ENCODE measurements around the gene PHYHD1. TPM values are rescaled to one million over a fixed set of nuclear protein-coding genes. Genes with fewer than 3 reads are reported as not detected.
"Not testable (repeated sequence)": the region's sequence is repeated elsewhere in the genome, so short reads cannot be mapped to it uniquely, and the experiment has no call there.

PHYHD1 gene
- total RNA-seq, 1 donor from 2014 or later = 2.7 TPM

DNA sequence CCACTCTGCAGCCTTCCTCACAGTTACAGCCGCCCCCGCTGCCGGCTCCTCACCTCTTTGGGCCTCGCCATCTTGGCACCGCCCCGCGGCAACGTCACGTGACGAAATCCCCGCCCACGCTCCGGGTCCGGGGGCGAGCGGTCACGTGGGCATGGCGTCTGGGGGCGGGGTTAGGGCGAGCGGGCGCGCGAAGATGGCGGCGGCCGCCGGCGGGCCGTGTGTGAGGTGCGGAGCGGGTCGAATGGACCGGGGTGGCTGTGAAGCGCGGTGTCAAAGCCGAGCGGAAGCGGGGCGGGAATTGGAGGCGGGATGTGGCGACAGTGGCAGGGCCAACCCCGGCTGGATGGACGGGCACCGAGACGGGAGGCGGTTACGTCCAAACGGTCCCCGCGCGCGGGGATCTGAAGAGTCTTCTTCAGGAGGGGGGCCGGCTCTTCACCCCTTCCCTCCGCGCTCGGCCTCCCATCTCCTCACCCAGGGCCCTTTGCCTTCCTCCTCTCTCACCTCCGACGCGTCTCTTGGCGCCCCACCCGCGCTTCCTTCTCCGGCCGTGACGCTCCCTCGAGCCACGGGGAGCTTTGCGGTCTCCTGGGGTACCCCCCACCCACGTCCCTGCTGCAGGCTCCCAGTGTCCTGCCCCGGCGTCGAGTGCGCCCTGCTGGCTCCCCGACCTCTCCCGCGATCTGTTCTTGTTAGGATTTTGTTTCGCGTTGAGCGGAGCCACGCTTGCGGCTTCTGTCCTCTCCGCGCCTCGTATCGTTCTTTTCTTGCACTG is 26.9 kb downstream of the PHYHD1 start, which contains the start of the genes DOLK and NUP188:
Gene DOLK, minus strand, starts transcription at position 77 of the 775 bp plus-strand sequence. CDS start 300 bp downstream, outside the sequence.
Gene NUP188, plus strand, starts transcription at position 173 of the 775 bp plus-strand sequence. Its CDS starts 21 bp downstream, at position 194.
- intact Hi-C loops (cut with micrococcal nuclease) = loop anchor here (1.0 to 5.0 kb wide), 19 partner anchors 19 to 880 kb away; partner anchors contain the start of genes CRAT, DOLPP1, DYNC2I2 and ENDOG

DNA sequence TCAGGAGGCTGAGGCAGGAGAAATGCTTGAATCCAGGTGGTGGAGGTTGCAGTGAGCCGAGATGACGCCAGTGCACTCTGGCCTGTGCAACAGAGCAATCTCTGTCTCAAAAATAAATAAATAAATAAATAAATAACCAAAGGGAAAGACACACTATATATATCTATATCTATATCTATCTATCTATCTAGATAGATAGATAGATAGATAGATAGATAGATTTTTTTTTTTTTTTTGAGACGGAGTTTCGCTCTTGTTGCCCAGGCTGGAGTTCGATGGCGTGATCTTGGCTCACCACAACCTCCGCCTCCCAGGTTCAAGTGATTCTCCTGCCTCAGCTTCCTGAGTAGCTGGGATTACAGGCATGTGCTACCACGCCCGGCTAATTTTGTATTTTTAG is 40.6 kb downstream of the PHYHD1 start:
- intact Hi-C loops (cut with micrococcal nuclease) = not testable (repeated sequence)

DNA sequence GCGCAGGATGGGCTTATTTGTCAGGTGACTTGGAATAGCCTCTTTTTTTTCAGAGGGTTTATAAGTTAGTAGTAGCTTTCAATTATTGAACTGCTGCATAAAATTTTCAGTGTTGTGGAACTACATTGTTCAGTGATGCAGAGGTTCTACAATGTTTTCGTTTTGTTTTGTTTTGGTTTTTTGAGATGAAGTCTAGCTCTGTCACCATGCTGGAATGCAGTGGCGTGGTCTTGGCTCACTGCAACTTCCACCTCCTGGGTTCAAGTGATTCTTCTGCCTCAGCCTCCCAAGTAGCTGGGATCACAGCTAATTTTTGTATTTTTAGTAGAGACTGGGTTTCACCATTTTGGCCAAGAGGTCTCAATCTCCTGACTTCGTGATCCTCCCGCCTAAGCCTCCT is 48.7 kb downstream of the PHYHD1 start:
- intact Hi-C loops (cut with micrococcal nuclease) = no loop called here

DNA sequence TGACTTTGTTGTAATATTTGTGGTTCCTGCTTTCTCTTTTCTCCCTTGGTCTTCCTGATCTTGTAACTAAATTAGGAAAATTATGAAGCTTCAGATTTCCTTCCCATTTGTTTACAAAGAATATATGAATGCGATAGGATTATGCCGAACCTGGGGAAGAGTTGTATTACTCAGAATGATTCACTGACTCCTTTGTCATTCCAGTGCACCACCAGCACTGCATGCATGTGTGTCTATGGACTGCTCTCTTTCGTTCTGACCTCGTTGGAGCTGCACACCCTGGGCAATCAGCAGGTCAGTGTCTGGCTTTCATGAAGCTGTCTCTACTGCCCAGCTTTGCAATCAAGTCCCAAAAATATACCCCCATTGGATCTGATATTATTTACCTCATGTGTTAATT is 52.2 kb downstream of the PHYHD1 start:
- intact Hi-C loops (cut with micrococcal nuclease) = no loop called here

DNA sequence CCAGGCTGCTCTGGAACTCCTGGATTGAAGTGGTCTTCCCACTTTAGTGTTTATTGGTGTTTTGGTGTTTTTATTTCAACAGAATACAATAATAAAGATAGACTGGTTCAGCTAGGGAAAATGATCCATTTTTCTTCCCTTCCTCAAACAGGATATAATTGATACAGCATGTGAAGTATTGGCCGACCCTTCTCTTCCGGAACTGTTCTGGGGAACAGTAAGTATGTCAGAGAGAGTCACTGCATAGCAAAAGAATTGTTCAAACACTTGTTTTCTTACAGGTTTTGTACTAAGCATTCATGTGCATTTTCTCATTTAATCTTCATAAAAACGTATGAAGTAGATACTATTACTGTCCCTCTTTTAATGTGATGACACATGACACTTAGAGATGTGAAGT is 58.3 kb downstream of the PHYHD1 start:
- intact Hi-C loops (cut with micrococcal nuclease) = no loop called here

DNA sequence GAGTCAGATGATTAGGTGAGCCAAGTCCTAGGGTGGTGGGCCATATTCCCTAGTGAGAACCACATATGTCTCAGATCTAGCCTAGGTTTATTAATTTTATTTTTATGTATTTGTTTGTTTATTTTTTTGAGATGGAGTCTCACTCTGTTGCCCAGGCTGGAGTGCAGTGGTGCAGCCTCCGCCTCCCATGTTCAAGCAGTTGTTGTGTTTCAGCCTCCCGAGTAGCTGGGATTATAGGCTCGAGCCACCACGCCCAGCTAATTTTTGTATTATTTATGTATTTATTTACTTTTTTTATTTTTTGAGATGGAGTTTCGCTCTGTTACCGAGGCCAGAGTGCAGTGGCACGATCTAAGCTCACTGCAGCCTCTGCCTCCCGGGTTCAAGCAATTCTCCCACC is 62.8 kb downstream of the PHYHD1 start:
- intact Hi-C loops (cut with micrococcal nuclease) = no loop called here

DNA sequence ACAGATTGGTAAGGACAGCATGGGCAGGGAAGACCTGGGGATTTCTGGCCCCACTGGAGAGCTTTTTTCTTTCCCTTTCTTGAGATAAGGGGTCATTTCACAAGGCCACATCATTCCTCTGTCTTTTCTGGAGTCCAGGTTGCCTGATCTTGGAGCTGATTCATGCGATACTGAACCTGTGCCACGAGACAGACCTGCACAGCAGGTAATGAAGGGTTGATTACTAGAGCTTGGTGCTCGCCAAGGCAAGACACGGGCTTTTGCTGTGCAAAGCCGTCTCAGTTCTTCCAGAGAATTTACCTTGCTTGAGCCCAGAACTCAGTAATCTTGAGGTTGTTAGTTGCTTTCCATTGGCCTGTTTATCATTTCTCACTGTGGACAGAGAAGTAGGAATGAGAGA is 65.9 kb downstream of the PHYHD1 start:
- intact Hi-C loops (cut with micrococcal nuclease) = no loop called here

DNA sequence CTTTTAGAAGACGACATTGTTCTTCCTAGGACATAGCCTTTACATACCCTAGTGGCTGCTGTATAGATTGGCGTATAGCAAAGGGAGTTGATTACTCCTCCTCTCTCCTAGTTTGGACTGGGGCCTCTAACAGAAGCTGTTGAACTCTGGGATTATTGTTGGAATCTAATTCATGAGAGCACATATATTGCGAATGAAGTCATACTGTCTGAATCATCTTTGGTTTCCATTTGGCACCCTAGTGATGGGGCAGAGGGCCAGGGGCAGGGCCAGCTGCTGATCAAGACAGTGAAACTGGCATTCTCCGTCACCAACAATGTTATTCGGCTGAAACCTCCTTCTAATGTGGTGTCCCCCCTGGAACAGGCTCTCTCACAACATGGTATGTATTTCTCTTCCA is 67.0 kb downstream of the PHYHD1 start:
- intact Hi-C loops (cut with micrococcal nuclease) = no loop called here

Other genes starting within 250 kb of the PHYHD1 start
- 448 and 465 TPM in 2 replicates for gene SET, start 231.8 kb upstream of the PHYHD1 start, total RNA-seq
- 10.7 and 11.1 TPM in 2 replicates for gene PKN3, start 218.5 kb upstream of the PHYHD1 start, total RNA-seq
- 68.7 and 69.9 TPM in 2 replicates for gene ZDHHC12, start 196.9 kb upstream of the PHYHD1 start, total RNA-seq
- 22.7 and 23.7 TPM in 2 replicates for gene ZER1, start 149.1 kb upstream of the PHYHD1 start, total RNA-seq
- 23.0 and 24.0 TPM in 2 replicates for gene TBC1D13, start 133.7 kb upstream of the PHYHD1 start, total RNA-seq
- 12.8 and 14.1 TPM in 2 replicates for gene ENDOG, start 102.5 kb upstream of the PHYHD1 start, total RNA-seq
- 93.1 and 105 TPM in 2 replicates for gene SPOUT1, start 91.2 kb upstream of the PHYHD1 start, total RNA-seq
- 13.9 and 14.9 TPM in 2 replicates for gene KYAT1, start 39.0 kb upstream of the PHYHD1 start, total RNA-seq
- gene LRRC8A, start 38.8 kb upstream of the PHYHD1 start, total RNA-seq = 60.1 and 60.2 TPM in 2 replicates
- gene DOLK, start 26.6 kb downstream of the PHYHD1 start, total RNA-seq = 11.4 and 13.1 TPM in 2 replicates
- 103 and 105 TPM in 2 replicates for gene NUP188, start 26.7 kb downstream of the PHYHD1 start, total RNA-seq
- 87.4 and 93.5 TPM in 2 replicates for gene SH3GLB2, start 107.3 kb downstream of the PHYHD1 start, total RNA-seq
- gene MIGA2, start 115.6 kb downstream of the PHYHD1 start, total RNA-seq = 49.9 and 50.2 TPM in 2 replicates
- gene DOLPP1, start 160.1 kb downstream of the PHYHD1 start, total RNA-seq = 19.0 and 21.5 TPM in 2 replicates
- 15.0 and 15.2 TPM in 2 replicates for gene CRAT, start 189.8 kb downstream of the PHYHD1 start, total RNA-seq
- gene PTPA, start 190.4 kb downstream of the PHYHD1 start, total RNA-seq = 109 and 121 TPM in 2 replicates